PC-9 (cell line): Measurements from ENCODE around the gene MAOA. TPM values are rescaled to one million over a fixed set of nuclear protein-coding genes. Genes with fewer than 3 reads are reported as not detected.
A peak's percentile ranks its signal among the peaks of the same experiment; 100 is the strongest.

Experiments
- BruUV-seq: library from RNA; stranded (reverse); fragments of 400-500 nt; replicated peaks from 2 replicates; lab custom pipeline; 2021; lab: Mats Ljungman, UMichigan
- CTCF ChIA-PET: fragments of 300-600 bp; sonication (Branson Sonifier 250); formaldehyde crosslinking; loops from one replicate; lab custom pipeline; 2022; ENCODE audit warnings: antibody characterized with exemption; lab: Charles Lee
- POLR2A ChIA-PET: fragments of 300-600 bp; sonication (Branson Sonifier 250); formaldehyde crosslinking; loops from one replicate; lab custom pipeline; 2022; ENCODE audit warnings: antibody characterized with exemption; ENCODE audit not compliant: unreplicated experiment; lab: Charles Lee
- DNase-seq, 2 experiments: peaks; one replicate each; pipeline versions ENCODE4 v3.0.0 to v3.0.0-alpha.2; 2015 to 2022; ENCODE audit warnings: mixed read lengths in 1 of 2
- H2AFZ ChIP-seq: fragments of 200-600 bp; sonication (generic); 2 replicates; pipeline ENCODE4 v1.8.1; 2017; ENCODE audit warnings: antibody characterized with exemption
- H3F3A ChIP-seq: fragments of 200-600 bp; sonication (generic); 2 replicates; pipeline ENCODE4 v1.8.1; 2017; ENCODE audit warnings: antibody characterized with exemption, mild to moderate bottlenecking, low read depth; ENCODE audit not compliant: insufficient read depth
- H3K27ac ChIP-seq: fragments of 200-600 bp; sonication (generic); 2 replicates; pipeline ENCODE4 v1.6.1; 2016; ENCODE audit warnings: mixed run types
- H3K27me3 ChIP-seq: fragments of 200-600 bp; sonication (generic); 2 replicates; pipeline ENCODE4 v1.6.1; 2016; ENCODE audit warnings: low read depth, mixed run types; ENCODE audit not compliant: insufficient read depth
- H3K36me3 ChIP-seq: fragments of 200-600 bp; sonication (generic); 2 replicates; pipeline ENCODE4 v1.6.1; 2016; ENCODE audit warnings: low read depth, mixed run types
- H3K4me1 ChIP-seq: fragments of 200-600 bp; sonication (generic); replicated peaks from 2 replicates; pipeline ENCODE4 v1.6.1; 2016; ENCODE audit warnings: mixed run types; ENCODE audit not compliant: insufficient read depth
- H3K4me2 ChIP-seq: fragments of 200-600 bp; sonication (generic); 2 replicates; pipeline ENCODE4 v1.6.1; 2017; ENCODE audit warnings: mixed run types
- H3K4me3 ChIP-seq: fragments of 200-600 bp; sonication (generic); 2 replicates; pipeline ENCODE4 v1.6.1; 2016; ENCODE audit warnings: mixed run types
- H3K79me2 ChIP-seq: fragments of 200-600 bp; sonication (generic); 2 replicates; pipeline ENCODE4 v1.6.1; 2017; ENCODE audit warnings: low read depth, mixed run types
- H3K9me2 ChIP-seq: fragments of 200-600 bp; sonication (generic); 2 replicates; pipeline ENCODE4 v1.8.1; 2017; ENCODE audit warnings: mild to moderate bottlenecking; ENCODE audit not compliant: insufficient read depth
- H3K9me3 ChIP-seq: fragments of 200-600 bp; sonication (generic); 2 replicates; pipeline ENCODE4 v1.8.1; 2016; ENCODE audit warnings: low read depth; ENCODE audit not compliant: insufficient read depth
- H4K20me1 ChIP-seq: fragments of 200-600 bp; sonication (generic); 2 replicates; pipeline ENCODE4 v1.8.1; 2017; ENCODE audit not compliant: insufficient read depth
- CTCF ChIP-seq: fragments of 200-600 bp; sonication (generic); conservative IDR thresholded peaks from 2 replicates; pipeline ENCODE4 v1.6.1; 2017; ENCODE audit warnings: mixed run types, antibody characterized with exemption, mild to moderate bottlenecking, moderate library complexity
- EZH2 ChIP-seq: fragments of 200-600 bp; sonication (generic); IDR thresholded peaks from 2 replicates; pipeline ENCODE4 v1.8.0; 2017; ENCODE audit warnings: antibody characterized with exemption, low read depth
- intact Hi-C: fragments of 100-400 bp; cut with micrococcal nuclease; formaldehyde crosslinking; loops from one replicate; pipeline ENCODE4 v1.10.0; 2022; ENCODE audit not compliant: unreplicated experiment
- total RNA-seq: library from RNA; stranded (reverse); gene quantifications from 2 replicates; pipeline ENCODE4 v1.2.3, GENCODE V29; 2021

MAOA gene
- total RNA-seq, 1 experiment from 2014 or later, result 5.0 TPM

GRCh38 chrX:43641691-43642090, 14.4 kb upstream of the MAOA start:
- intact Hi-C loops, result no loop called here
- ChIA-PET POLR2A (no interaction called here), CTCF (no interaction called here)
- Histone ChIP-seq H3K27ac (no peak overlapping the region), H3K9me2 (no peaks in the 10 kb centered on the region), H4K20me1 (no peaks in the 10 kb centered on the region), H3F3A (no peaks in the 10 kb centered on the region), H2AFZ (no peak overlapping the region), H3K9me3 (no peaks in the 10 kb centered on the region), H3K4me2 (no peak overlapping the region), H3K4me3 (no peak overlapping the region), H3K79me2 (no peaks in the 10 kb centered on the region), H3K4me1 (peaks cover 8% of the 10 kb centered on the region; the same call in 1 of the 2 replicates), H3K36me3 (no peaks in the 10 kb centered on the region), H3K27me3 (no peaks in the 10 kb centered on the region)
- no TSS peak for BruUV-seq
- DNase-seq, result no peak
- TF ChIP-seq CTCF (no peak), EZH2 (no peak)

GRCh38 chrX:43643201-43643600, 12.9 kb upstream of the MAOA start:
- Histone ChIP-seq H3K79me2 (no peaks in the 10 kb centered on the region), H2AFZ (no peak overlapping the region), H3K9me3 (no peaks in the 10 kb centered on the region), H3F3A (no peaks in the 10 kb centered on the region), H3K9me2 (no peaks in the 10 kb centered on the region), H3K27ac (no peak overlapping the region), H3K27me3 (no peaks in the 10 kb centered on the region), H3K4me2 (no peak overlapping the region), H3K4me1 (peaks cover 8% of the 10 kb centered on the region; the same call in 1 of the 2 replicates), H3K4me3 (no peak overlapping the region), H3K36me3 (no peaks in the 10 kb centered on the region), H4K20me1 (no peaks in the 10 kb centered on the region)
- no TSS peak for BruUV-seq
- intact Hi-C loops, result no loop called here
- ChIA-PET CTCF (no interaction called here), POLR2A (no interaction called here)
- no peak for TF ChIP-seq EZH2
- TF ChIP-seq CTCF, result no peak
- no peak for DNase-seq

DNA sequence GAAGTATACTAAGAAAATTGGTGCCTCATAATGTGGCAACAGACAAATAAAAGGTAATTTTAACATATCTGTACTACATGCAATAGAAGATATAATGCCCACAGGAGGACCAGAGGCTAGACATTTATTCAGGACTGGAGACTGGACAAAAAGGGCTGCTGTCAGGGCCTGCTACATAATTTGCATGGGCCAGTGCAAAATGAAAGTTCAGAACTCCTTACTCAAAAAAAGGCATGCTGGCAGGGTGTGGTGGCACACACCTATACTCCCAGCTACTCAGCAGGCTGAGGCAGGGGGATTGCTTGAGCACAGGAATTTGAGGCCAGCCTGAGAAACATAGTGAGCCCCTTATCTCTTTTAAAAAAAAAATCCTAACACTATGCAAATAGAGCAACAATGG, 12.4 kb upstream of the MAOA start:
- no peak overlapping the region for H2AFZ ChIP-seq
- H3K4me2 ChIP-seq, result 0 out of 2 replicates have a peak overlapping the region, but pooled peaks have one; percentile 24

More for the DNA sequence above, 12.4 kb upstream of the MAOA start:
- no peak overlapping the region for H3K4me3 ChIP-seq
- peaks cover 8% of the 10 kb centered on the region; the same call in 1 of the 2 replicates for H3K4me1 ChIP-seq
- TF ChIP-seq CTCF (no peak), EZH2 (no peak)
- H4K20me1 ChIP-seq, result no peaks in the 10 kb centered on the region
- H3K79me2 ChIP-seq, result no peaks in the 10 kb centered on the region
- no peaks in the 10 kb centered on the region for H3K9me2 ChIP-seq
- no peaks in the 10 kb centered on the region for H3K36me3 ChIP-seq
- no peak for DNase-seq
- no peaks in the 10 kb centered on the region for H3F3A ChIP-seq
- H3K9me3 ChIP-seq, result no peaks in the 10 kb centered on the region
- H3K27ac ChIP-seq, result peak overlapping the region; percentile 32; the same call in 1 of the 2 replicates
- CTCF ChIA-PET, result no interaction called here
- H3K27me3 ChIP-seq, result no peaks in the 10 kb centered on the region
- POLR2A ChIA-PET, result no interaction called here
- intact Hi-C loops, result no loop called here
- no TSS peak for BruUV-seq
